HG03558 (cell line): Measurements from ENCODE around the gene CNKSR3.

ENCODE experiments used
- ATAC-seq: cut with Tn5 transposase; IDR thresholded peaks from one replicate; pipeline ENCODE4 v1.9.1; 2021; ENCODE audit warnings: moderate number of reproducible peaks; ENCODE audit not compliant: unreplicated experiment; ENCODE audit errors: extremely low read depth

CNKSR3 gene

GRCh38 chr6:154460306-154461071, 50.0 kb downstream of the CNKSR3 start:
- ATAC-seq: no peak

- ATAC-seq: no peak
These were observed 51.0 kb downstream of the CNKSR3 start for GRCh38 chr6:154459513-154459912.

GRCh38 chr6:154458565-154459470, 51.7 kb downstream of the CNKSR3 start:
- ATAC-seq: no peak

- ATAC-seq: no peak
These were observed 52.6 kb downstream of the CNKSR3 start for GRCh38 chr6:154457881-154458284.

GRCh38 chr6:154457046-154457713, 53.3 kb downstream of the CNKSR3 start:
- no peak for ATAC-seq

GRCh38 chr6:154453329-154453728, 57.2 kb downstream of the CNKSR3 start:
- ATAC-seq: no peak

- ATAC-seq: no peak
These were observed 60.0 kb downstream of the CNKSR3 start for GRCh38 chr6:154450498-154450897.

- no peak for ATAC-seq
These were observed 61.9 kb downstream of the CNKSR3 start for GRCh38 chr6:154448448-154449096.

GRCh38 chr6:154447954-154448353, 62.5 kb downstream of the CNKSR3 start:
- no peak for ATAC-seq

- no peak for ATAC-seq
These were observed 63.5 kb downstream of the CNKSR3 start for GRCh38 chr6:154446984-154447383.

GRCh38 chr6:154445417-154445816, 65.1 kb downstream of the CNKSR3 start:
- ATAC-seq: no peak

GRCh38 chr6:154441995-154442310, 68.5 kb downstream of the CNKSR3 start:
- no peak for ATAC-seq

- no peak for ATAC-seq
These were observed 70.0 kb downstream of the CNKSR3 start for GRCh38 chr6:154440422-154441043.

GRCh38 chr6:154440022-154440421, 70.5 kb downstream of the CNKSR3 start:
- no peak for ATAC-seq

- no peak for ATAC-seq
These were observed 71.5 kb downstream of the CNKSR3 start for GRCh38 chr6:154438882-154439415.

- ATAC-seq: no peak
These were observed 75.0 kb downstream of the CNKSR3 start for GRCh38 chr6:154435400-154435945.

- ATAC-seq: no peak
These were observed 75.8 kb downstream of the CNKSR3 start for GRCh38 chr6:154434662-154435061.

- no peak for ATAC-seq
These were observed 76.8 kb downstream of the CNKSR3 start for GRCh38 chr6:154433477-154434241.
